IMR-90 (cell line): ENCODE measurements around the gene TSPAN16. TPM values are rescaled to one million over a fixed set of nuclear protein-coding genes. Genes with fewer than 3 reads are reported as not detected.
A peak's percentile ranks its signal among the peaks of the same experiment; 100 is the strongest.

Source experiments
- ATAC-seq: fragments of 200-7000 bp; cut with Tn5 transposase; 2 replicates; pipeline ENCODE4 v1.9.1; 2020; ENCODE audit warnings: low read depth, mild to moderate bottlenecking, moderate library complexity
- BruUV-seq: library from RNA; stranded (reverse); fragments of 400-500 nt; replicated peaks from 2 replicates; lab custom pipeline; 2021; lab: Mats Ljungman, UMichigan
- CTCF ChIA-PET: fragments of 300-600 bp; formaldehyde crosslinking; extraction: SDS; loops from one replicate; lab custom pipeline; 2021; ENCODE audit warnings: antibody characterized with exemption; lab: Yijun Ruan, JAX
- POLR2A ChIA-PET: fragments of 300-600 bp; sonication (Branson Sonifier 250); formaldehyde crosslinking; loops from one replicate; lab custom pipeline; 2022; ENCODE audit warnings: antibody characterized with exemption; ENCODE audit not compliant: unreplicated experiment; lab: Charles Lee
- DNase-seq: peaks from one replicate; pipeline ENCODE4 v3.0.0; 2013
- H2AFZ ChIP-seq: replicated peaks from 2 replicates; pipeline ENCODE3; 2013; ENCODE audit warnings: low read length, mild to moderate bottlenecking; ENCODE audit not compliant: poor library complexity
- H2AK5ac ChIP-seq: 2 replicates; pipeline ENCODE4 v1.6.1; 2013; ENCODE audit warnings: low read depth, low read length, inconsistent platforms
- H2AK9ac ChIP-seq: replicated peaks from 2 replicates; pipeline ENCODE3; 2013; ENCODE audit warnings: mild to moderate bottlenecking, low read depth, low read length, moderate library complexity; ENCODE audit not compliant: poor library complexity
- H2BK120ac ChIP-seq: 2 replicates; pipeline ENCODE4 v1.6.1; 2013; ENCODE audit warnings: low read depth, low read length, inconsistent platforms
- H2BK15ac ChIP-seq: 3 replicates; pipeline ENCODE4 v1.6.1; 2013; ENCODE audit warnings: low read depth, low read length, inconsistent platforms
- H2BK20ac ChIP-seq: 2 replicates; pipeline ENCODE4 v1.6.1; 2013; ENCODE audit warnings: low read depth, mild to moderate bottlenecking, inconsistent platforms, low read length, moderate library complexity
- H2BK5ac ChIP-seq: 2 replicates; pipeline ENCODE4 v1.6.1; 2013; ENCODE audit warnings: mild to moderate bottlenecking, low read depth, low read length, inconsistent platforms; ENCODE audit not compliant: poor library complexity, severe bottlenecking
- H3K14ac ChIP-seq: replicated peaks from 2 replicates; pipeline ENCODE4 v1.6.1; 2013; ENCODE audit warnings: low read depth, low read length, inconsistent platforms
- H3K18ac ChIP-seq: 2 replicates; pipeline ENCODE4 v1.6.1; 2013; ENCODE audit warnings: low read depth, low read length, control low read depth
- H3K23ac ChIP-seq: 2 replicates; pipeline ENCODE4 v1.6.1; 2013; ENCODE audit warnings: low read depth, low read length, inconsistent platforms
- H3K27ac ChIP-seq: 2 replicates; pipeline ENCODE4 v1.5.1; 2013; ENCODE audit warnings: mild to moderate bottlenecking, control low read depth, low read length; ENCODE audit not compliant: insufficient read depth
- H3K27me3 ChIP-seq: 2 replicates; pipeline ENCODE4 v1.6.1; 2013; ENCODE audit warnings: low read length; ENCODE audit not compliant: control insufficient read depth, insufficient read depth
- H3K36me3 ChIP-seq: 2 replicates; pipeline ENCODE4 v1.6.1; 2013; ENCODE audit warnings: low read length, mixed read lengths; ENCODE audit not compliant: control insufficient read depth, insufficient read depth
- H3K4ac ChIP-seq: 2 replicates; pipeline ENCODE4 v1.6.1; 2013; ENCODE audit warnings: low read depth, low read length, inconsistent platforms
- H3K4me1 ChIP-seq: 2 replicates; pipeline ENCODE4 v1.6.1; 2013; ENCODE audit warnings: low read length, mixed read lengths; ENCODE audit not compliant: control insufficient read depth, insufficient read depth
- H3K4me2 ChIP-seq: 2 replicates; pipeline ENCODE4 v1.6.1; 2013; ENCODE audit warnings: low read depth, mild to moderate bottlenecking, control low read depth, low read length, moderate library complexity
- H3K4me3 ChIP-seq: 2 replicates; pipeline ENCODE4 v1.5.1; 2013; ENCODE audit warnings: low read depth, mild to moderate bottlenecking, control low read depth, low read length, moderate library complexity; ENCODE audit not compliant: insufficient read depth
- H3K56ac ChIP-seq: 2 replicates; pipeline ENCODE4 v1.6.1; 2013; ENCODE audit warnings: low read length, inconsistent platforms; ENCODE audit not compliant: insufficient read depth; ENCODE audit errors: extremely low read depth
- H3K79me1 ChIP-seq, 2 experiments: 2 replicates each; pipeline ENCODE4 v1.6.1; 2013; ENCODE audit warnings: low read length in 2 of 2, inconsistent platforms in 1 of 2, low read depth in 1 of 2
- H3K9ac ChIP-seq: 2 replicates; pipeline ENCODE4 v1.6.1; 2013; ENCODE audit warnings: low read depth, low read length, control low read depth
- H3K9me1 ChIP-seq: 2 replicates; pipeline ENCODE4 v1.6.1; 2013; ENCODE audit warnings: low read length, inconsistent platforms; ENCODE audit not compliant: insufficient read depth
- H3K9me3 ChIP-seq: 2 replicates; pipeline ENCODE4 v1.6.1; 2013; ENCODE audit warnings: low read length; ENCODE audit not compliant: control insufficient read depth, insufficient read depth
- H4K20me1 ChIP-seq: 2 replicates; pipeline ENCODE4 v1.6.1; 2013; ENCODE audit warnings: low read length, inconsistent platforms; ENCODE audit not compliant: insufficient read depth
- H4K5ac ChIP-seq: 2 replicates; pipeline ENCODE4 v1.6.1; 2013; ENCODE audit warnings: mild to moderate bottlenecking, low read depth, low read length, control low read depth
- H4K8ac ChIP-seq, 2 experiments: 2 replicates each; pipeline ENCODE4 v1.6.1; 2013; ENCODE audit warnings: low read depth in 2 of 2, low read length in 2 of 2, control low read depth in 1 of 2, inconsistent platforms in 1 of 2
- H4K91ac ChIP-seq: 2 replicates; pipeline ENCODE4 v1.6.1; 2013; ENCODE audit warnings: low read depth, low read length, inconsistent platforms; ENCODE audit not compliant: insufficient read depth
- RAD21 ChIP-seq: IDR thresholded peaks from 2 replicates; pipeline ENCODE4 v1.6.1; 2012; ENCODE audit warnings: low read length, improper control_type of control experiment
- WGBS, 2 experiments: methylation state at CpG; one replicate each; pipeline versions ENCODE4 v1.1.5 to v1.1.7; 2013; ENCODE audit warnings: missing lambda C conversion rate in 2 of 2; ENCODE audit not compliant: insufficient read length in 1 of 2; ENCODE audit errors: extremely low coverage in 2 of 2; 5-methylcytosine and 5-hydroxymethylcytosine counted together
- dilution Hi-C: fragments of 300-500 bp; cut with HindIII; formaldehyde crosslinking; loops from one replicate; pipeline ENCODE4 v1.14.3; 2018; ENCODE audit warnings: low sequenced_read_pairs; ENCODE audit not compliant: unreplicated experiment
- in situ Hi-C: fragments of 300-500 bp; cut with MboI; formaldehyde crosslinking; loops from 3 replicates; pipeline ENCODE4 v1.14.3; 2019; ENCODE audit warnings: low sequenced_read_pairs, inconsistent platforms, mixed read lengths
- intact Hi-C: fragments of 100-400 bp; cut with micrococcal nuclease; formaldehyde crosslinking; loops from 2 replicates; pipeline ENCODE4 v1.10.0; 2022
- polyA plus RNA-seq, 3 experiments: library from polyadenylated mRNA; depleted of rRNA; stranded (reverse); fragments of >200 nt; gene quantifications; 2 replicates each; pipeline ENCODE4 v1.2.3, GENCODE V29; 2012; ENCODE audit warnings: low replicate concordance in 1 of 3
- total RNA-seq: library from RNA; depleted of rRNA; stranded (reverse); fragments of >200 nt; gene quantifications from 2 replicates; pipeline ENCODE4 v1.2.3, GENCODE V29; 2012
- TF ChIP-seq, protein P1 (sequence below): fragments of 150-350 bp; IDR thresholded peaks from 2 replicates; pipeline ENCODE4 v1.6.1; 2016; ENCODE audit warnings: low read depth, mild to moderate bottlenecking, low read length, moderate library complexity, borderline replicate concordance

Gene TSPAN16
- total and polyA plus RNA-seq, 2 of the 4 experiments (the other 2 are of a cell fraction): not detected

DNA sequence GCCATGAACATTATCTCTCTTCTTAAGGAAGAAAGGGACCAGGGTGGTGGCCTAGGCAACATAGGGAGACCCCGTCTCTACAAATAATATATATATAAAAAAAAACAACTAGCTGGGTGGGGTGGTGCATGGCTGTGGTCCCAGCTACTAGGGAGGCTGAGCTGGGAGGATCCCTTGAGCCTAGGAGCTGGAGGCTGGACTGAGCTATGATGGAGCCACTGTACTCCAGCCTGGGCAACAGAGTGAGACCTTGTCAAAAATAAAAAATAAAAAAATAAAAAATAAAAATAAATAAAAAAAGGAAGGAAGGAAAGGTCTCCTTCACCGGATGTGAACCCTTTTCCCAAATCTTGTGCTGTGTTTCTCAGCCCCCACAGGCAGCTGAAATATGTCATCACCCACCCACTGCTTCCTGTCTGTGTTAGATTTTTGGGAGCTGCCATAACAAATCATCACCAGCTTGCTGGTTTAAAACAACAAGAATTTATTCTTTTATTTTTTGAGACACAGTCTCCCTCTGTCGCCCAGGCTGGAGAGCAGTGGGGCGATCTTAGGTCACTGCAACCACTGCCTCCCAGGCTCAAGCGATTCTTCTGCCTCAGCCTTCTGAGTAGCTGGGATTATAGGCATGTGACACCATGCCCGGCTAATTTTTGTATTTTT lies 9.5 kb upstream of the TSPAN16 start:
- DNase-seq (peak; percentile 58), ATAC-seq (peak; percentile 82)
- peak overlapping the region; percentile 73 for H2BK120ac ChIP-seq
- H2BK5ac ChIP-seq: no peak overlapping the region
- no peak overlapping the region; the same call in 1 of the 2 replicates for H3K27ac ChIP-seq
- no peak overlapping the region for H3K14ac ChIP-seq
- POLR2A ChIA-PET: no interaction called here
- no CpG with 5 or more reads among the region's 6 CpGs for WGBS, 2 experiments
- no peak overlapping the region for H2BK15ac ChIP-seq
- 0 out of 2 replicates have a peak overlapping the region, but pooled peaks have one; percentile 64 for H2AK5ac ChIP-seq
- H3K79me1 ChIP-seq: no peaks in the 10 kb centered on the region
- CTCF ChIA-PET: interaction anchor here (0.6 to 1.2 kb wide), 6 partner anchors 21 to 196 kb away, joined by 3 to 4 read pairs (median 3); partner anchors contain the start of gene ELAVL3
- no peak overlapping the region for H3K4me3 ChIP-seq
- in situ Hi-C loops (no loop called here), intact Hi-C loops (loop anchor here (1.0 kb wide), 1 partner anchor 43 kb away; no protein-coding TSS in a partner anchor), dilution Hi-C loops (no loop called here)
- H3K4ac ChIP-seq: peak overlapping the region; percentile 79
- H3K27me3 ChIP-seq: no peaks in the 10 kb centered on the region
- no peak overlapping the region for H3K9ac ChIP-seq
- H3K36me3 ChIP-seq: no peaks in the 10 kb centered on the region
- no peak overlapping the region; the same call in 1 of the 2 replicates for H4K5ac ChIP-seq
- no peak overlapping the region for H3K23ac ChIP-seq
- peak overlapping the region; percentile 78 for H2BK20ac ChIP-seq
- TF ChIP-seq, protein P1, sequence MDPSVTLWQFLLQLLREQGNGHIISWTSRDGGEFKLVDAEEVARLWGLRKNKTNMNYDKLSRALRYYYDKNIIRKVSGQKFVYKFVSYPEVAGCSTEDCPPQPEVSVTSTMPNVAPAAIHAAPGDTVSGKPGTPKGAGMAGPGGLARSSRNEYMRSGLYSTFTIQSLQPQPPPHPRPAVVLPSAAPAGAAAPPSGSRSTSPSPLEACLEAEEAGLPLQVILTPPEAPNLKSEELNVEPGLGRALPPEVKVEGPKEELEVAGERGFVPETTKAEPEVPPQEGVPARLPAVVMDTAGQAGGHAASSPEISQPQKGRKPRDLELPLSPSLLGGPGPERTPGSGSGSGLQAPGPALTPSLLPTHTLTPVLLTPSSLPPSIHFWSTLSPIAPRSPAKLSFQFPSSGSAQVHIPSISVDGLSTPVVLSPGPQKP: no peak
- 0 out of 2 replicates have a peak, but pooled peaks have one; percentile 13 for TF ChIP-seq RAD21
- no peaks in the 10 kb centered on the region for H4K20me1 ChIP-seq
- no peak overlapping the region for H3K56ac ChIP-seq
- no peak overlapping the region for H2AK9ac ChIP-seq
- no TSS peak for BruUV-seq
- H3K9me1 ChIP-seq: no peaks in the 10 kb centered on the region
- H4K91ac ChIP-seq: peak overlapping the region; percentile 48; the same call in 1 of the 2 replicates
- no peaks in the 10 kb centered on the region for H3K4me1 ChIP-seq
- H3K9me3 ChIP-seq: no peaks in the 10 kb centered on the region
- peak overlapping the region; percentile 7; the same call in 1 of the 2 replicates for H3K18ac ChIP-seq
- peak overlapping the region; percentile 0 to 64; a peak in 3 of 4 replicates for H4K8ac ChIP-seq
- H3K4me2 ChIP-seq: no peak overlapping the region; the same call in 1 of the 2 replicates
- H2AFZ ChIP-seq: peak overlapping the region; percentile 25
